Measurements from ENCODE around the gene SPPL2C.
"Not testable (repeated sequence)": the region's sequence is repeated elsewhere in the genome, so short reads cannot be mapped to it uniquely, and the experiment has no call there.

The SPPL2C gene

DNA sequence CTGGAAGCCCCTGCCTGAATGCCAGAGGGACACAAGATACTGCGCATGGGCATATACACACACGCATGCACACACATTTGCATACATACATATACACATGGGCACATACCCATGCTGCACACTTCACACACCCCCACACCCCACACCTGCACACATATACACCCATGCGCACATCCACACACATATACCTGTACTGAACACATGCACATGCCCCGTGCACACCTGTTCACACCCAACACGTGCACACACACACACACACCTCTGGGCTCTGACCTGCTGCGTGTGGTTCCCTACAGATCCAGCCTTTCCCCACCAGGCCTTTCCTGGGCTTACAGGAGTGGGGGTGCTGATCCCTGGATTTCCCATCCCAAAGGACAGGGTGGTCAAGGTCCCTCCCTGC, 6.3 kb downstream of the SPPL2C start:
- no peak for DNase-seq

DNA sequence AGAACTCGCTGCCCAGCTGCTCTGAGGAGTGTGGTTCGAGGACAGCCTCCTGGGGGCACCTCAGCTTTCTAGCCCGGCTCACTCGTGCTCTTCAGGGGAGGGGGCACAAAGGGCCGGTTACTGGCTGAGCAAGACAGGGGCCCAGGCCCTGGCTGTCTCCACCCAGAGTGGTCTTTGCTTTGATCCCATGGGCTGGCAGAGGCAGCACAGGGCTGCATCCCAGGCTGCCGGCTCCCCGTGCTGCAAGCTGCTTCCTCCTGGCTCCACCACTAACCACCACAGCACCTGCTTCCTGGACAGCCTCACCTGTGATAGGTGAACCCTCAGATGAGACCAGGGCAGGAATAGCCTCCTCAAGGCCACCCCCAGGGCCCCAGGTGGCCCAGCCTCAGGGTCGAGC, 6.8 kb downstream of the SPPL2C start:
- no peak for DNase-seq

DNA sequence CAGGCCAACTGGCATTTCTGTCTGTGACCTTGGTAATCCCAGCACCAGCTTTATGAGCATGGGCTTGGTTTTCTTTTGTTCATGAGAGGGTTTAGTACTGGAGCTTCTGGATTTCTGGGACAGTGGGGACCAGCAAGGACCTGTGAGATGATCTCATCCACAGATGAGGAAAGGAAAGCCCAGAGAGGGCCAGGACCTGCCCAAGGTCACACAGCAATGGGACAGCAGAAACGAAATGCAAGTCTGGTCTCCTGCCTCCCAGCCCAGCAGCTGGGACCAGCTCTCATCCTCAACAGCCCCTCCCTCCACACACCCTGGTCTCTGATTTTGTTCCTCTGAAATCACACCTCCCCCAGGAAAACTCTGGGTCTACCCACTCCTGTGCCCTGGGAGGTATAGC, 7.2 kb downstream of the SPPL2C start:
- no peak for DNase-seq

DNA sequence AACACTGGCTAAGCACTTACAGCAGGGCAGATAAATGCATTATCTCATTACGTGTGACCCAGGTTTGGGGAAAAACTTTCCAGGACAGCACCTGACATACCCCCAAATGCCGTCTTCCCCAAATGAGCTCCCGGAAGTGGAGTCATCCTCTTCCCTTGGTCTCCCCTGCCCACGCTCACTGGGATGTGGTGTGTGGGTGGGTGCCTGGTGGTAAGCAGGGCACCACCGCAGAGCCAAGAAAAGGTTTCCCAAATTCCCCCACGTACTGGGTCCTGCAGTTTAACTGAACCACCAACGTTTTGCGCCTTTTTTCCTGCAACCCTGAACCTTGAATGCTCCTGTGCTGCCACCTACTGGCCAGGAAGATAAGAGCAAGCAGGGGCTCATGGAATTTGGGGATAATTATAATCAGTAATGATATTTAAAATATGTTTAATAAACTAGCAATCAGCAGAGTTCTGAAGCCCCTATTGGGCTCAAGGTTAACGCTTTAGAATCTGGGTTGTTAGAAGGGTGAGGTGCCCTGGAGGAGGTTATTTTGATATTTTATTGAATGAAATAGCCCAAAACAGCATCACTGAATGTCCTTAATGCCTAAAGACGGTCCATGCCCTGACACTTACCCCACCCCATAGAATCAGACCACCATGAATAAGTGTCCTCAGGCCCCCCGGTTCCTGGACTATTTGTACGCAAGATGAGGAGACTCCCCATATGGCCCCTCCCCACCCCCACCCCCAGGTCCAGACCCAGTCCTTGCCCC, 8.0 kb downstream of the SPPL2C start:
- DNase-seq = peak in 3 of 5 experiments; percentile 38 to 45 (median 42)

DNA sequence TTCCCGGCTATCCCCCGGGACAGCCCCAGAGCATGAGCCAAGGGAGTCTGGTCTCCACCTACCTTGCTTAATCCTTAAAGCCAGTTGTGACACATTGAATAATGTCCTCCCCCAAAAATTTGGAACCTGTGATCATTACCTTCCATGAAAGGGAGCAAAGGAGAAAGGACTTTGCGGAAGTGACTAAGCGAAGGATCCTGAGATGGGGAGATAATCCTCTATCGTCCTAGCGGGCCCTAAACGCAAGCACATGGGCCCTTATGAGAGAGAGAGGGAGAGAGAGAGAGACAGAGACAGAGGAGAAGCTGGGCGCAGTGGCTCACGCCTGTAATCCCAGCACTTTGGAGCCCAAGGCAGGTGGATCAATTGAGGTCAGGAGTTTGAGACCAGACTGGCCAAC, 9.5 kb downstream of the SPPL2C start:
- DNase-seq = no peak

DNA sequence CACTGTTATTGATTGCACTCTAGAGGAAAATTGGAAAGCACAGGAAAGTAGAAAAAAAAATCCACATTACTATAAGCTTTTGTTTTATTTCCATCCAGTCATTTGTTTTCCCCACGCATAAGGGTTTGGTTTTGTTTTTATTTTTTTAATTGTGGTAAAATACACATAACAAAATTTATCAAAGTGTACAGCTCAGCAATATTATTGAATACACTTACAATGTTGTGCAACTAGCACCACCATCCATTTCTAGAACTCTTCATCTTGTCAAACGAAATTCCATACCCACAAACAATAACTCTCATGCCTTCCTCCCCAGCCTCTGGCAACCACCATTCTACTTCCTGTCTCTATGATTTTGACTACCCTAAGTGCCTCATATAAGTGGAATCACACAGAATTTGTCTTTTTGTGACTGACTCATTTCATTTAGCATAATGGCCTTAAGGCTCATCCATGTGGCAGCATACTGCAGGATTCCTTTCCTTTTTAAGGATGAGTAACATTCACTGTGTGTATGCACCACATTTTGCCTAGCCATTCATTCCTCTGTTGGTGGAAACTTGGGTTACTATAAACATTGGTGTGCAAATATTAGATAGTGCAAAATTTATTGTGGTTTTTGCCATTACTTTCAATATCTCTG, 11.1 kb downstream of the SPPL2C start:
- DNase-seq = no peak

DNA sequence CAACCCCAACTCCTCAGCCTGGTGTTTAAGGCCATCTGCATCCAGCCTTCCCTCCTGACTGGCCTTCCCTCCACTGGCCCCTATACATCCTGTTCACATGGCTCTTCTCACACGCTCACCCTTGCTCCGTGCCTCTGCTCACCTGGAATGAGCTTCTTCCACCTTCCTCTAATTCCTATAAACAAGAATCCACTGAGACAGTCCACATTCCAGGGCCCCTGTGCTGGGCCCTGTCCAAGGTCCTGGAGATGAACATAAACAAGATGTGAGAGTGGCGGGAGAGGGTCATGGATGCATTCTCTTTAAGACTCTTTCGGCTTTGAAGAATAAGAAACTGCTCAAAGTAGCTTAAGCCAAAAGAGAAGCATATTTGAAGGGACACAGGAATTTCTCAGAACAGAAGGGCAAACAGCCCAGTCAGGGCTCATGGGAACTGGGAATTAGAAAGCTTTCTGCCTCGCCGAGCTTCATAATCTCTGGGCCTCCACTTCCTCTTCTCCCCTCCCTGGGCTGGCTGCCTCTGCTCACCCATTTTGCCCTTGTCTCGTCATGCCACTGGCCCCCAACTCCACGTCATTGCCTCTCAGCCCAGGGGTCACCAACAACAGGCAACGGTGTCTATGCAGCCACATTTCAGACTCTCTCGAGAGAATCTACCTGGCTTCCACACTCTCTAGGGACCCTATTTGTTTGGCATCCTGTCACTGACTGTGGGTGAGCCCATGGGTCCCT, 13.5 kb downstream of the SPPL2C start:
- no peak for DNase-seq

DNA sequence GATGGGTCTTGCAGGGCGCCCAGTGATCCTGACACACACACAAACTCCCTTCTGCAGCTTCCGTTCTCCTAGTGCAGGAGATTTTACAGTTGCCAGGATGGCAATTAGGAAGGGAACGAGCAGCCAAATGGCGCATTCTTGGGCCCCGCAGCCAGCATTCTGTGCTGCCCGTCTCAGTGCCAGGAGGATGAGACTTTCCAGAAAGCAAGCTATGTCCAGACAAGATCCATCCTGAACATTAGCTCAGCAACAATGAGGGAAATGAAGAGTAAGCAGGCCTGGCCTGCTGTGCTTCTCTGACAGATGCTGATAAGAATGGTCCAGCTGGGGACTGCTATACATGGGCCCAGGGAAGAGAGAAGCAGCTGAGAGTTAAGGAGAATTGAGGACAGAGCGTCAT, 16.5 kb downstream of the SPPL2C start:
- DNase-seq = no peak

DNA sequence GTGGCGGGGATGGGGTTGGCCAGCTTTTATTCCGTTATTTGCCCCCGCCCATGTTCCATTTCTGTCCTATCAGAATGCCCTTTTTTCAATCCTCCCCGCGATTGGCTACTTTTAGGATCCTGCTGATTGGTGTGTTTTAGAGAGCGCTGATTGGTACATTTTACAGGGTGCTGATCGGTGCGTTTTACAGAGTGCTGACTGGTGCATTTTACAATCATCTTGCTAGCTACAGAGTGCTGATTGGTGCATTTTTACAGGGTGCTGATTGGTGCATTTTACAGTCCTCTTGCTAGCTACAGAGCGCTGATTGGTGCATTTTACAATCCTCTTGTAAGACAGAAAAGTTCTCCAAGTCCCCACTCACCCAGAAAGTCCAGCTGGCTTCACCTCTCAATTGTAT, 17.4 kb downstream of the SPPL2C start:
- DNase-seq = not testable (repeated sequence)

DNA sequence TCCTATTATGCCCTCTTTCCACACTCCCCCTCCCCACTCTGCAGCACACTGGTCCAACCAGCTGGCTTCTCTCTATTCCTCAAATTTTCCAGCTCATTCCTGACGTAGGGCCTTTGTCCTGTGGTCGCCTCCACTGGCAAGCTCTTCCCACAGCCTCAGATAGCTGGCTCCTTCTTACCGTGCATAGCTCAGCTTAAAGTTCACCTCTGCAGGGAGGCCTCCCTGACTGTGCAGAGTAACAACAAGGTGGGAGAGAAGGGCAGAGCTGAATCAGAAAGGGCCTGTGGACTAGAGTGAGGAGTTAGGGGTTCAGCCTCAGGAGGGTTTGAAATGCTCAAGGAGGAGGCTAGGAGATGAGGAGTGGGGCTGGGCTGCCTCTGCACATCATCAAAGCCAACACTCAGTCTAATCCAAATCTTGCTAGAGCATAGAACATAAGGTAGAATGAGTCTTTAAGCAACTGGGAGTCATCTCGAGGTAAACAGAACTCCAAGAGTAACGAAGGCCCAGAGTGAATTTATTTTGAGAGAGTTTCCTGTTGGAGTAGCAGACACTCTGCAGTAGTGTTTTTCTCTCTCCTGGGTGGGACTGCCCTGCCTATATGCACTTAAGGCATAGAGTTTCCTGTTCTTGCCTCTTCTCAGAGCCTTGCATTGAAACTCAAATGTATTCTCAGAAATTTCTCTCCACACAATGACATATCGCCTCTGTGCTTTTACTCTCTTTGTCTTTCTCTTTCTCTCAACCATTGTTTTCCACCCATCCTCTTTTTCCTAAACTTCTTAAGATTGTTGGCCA, 19.4 kb downstream of the SPPL2C start:
- no peak for DNase-seq

DNA sequence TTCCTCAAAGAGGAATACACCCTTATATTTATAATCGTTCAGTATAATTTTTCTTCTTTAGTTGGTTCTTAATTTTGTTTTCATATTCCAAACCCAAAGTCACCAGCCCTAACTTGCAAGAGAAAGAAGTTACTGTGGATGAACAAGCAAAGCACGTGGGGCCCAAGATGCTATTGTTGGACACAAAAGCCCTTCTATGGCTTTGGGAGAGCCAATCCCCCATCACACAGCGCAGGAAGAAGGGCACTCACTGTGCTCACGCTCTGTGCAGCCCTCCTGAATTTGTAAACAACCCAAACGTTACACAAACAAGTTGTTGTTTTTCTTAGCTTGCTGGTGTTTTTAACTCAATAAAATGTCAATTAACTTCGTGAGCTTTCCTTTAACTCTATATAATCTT, 22.5 kb downstream of the SPPL2C start:
- DNase-seq = no peak

DNA sequence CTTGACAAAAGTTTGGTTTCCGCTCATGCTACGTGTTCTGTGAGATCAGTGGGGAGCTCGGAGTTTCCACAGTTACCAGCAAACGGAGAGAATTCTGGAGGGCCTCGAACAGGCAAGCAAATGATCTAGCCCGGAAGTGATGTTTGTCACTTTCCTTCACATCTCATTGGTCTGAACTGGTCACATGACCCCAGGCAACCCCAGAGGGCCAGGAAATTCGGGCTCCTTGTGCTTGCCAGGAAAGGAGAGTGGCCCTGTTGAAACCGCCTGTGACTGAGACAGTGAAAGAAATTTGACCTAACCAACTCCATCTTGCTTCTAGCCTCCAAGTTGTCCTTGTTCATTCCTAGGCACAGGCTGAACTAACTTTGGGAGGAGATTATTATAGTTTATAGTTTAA, 23.0 kb downstream of the SPPL2C start:
- no peak for DNase-seq

DNA sequence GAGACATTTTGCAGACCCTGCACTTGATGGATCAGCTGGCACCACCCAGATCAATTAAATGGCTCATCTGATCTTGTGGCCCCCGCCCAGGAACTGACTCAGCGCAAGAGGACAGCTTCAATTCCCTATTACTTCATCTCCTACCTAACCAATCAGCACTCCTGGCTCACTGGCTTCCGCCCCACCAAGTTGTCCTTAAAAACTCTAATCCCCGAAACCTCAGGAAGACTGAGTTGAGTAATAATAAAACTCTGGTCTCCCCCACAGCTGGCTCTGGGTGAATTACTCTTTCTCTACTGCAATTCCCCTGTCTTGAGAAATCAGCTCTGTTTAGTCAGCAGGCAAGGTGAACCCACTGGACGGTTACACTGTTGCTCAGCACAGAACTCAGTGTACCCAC, 23.6 kb downstream of the SPPL2C start:
- no peak for DNase-seq

DNA sequence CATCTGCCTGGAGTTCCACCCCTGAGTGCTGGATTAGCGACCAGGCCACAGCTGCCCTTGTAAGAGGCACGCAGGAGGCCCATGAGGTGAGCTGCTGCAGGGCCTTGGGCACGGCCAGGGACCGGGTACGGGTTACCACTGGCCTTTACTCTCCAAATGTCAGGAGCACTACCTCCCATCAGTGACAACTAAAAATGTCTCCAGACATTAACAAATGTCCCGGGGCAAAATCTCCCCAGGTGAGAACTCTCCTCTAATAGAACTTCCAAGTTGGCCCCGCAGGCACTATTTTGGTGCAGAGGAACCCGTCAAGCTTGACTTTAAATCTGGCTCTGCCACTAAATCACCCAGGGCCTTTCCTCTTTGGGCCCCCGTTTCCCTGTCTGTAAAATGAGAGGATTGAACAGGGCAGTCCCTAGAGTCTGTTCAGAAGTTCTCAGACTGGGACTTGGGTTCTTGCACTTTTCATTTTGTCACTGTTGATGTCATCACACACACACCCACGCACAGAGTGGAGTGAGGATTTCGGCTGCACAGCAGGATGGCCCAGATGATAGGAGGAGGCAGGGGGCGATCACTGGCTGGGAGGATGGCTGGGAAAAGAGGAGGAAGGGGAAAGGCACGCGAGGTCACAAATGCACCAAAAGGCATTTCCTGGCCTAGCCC, 25.1 kb downstream of the SPPL2C start:
- DNase-seq = no peak

DNA sequence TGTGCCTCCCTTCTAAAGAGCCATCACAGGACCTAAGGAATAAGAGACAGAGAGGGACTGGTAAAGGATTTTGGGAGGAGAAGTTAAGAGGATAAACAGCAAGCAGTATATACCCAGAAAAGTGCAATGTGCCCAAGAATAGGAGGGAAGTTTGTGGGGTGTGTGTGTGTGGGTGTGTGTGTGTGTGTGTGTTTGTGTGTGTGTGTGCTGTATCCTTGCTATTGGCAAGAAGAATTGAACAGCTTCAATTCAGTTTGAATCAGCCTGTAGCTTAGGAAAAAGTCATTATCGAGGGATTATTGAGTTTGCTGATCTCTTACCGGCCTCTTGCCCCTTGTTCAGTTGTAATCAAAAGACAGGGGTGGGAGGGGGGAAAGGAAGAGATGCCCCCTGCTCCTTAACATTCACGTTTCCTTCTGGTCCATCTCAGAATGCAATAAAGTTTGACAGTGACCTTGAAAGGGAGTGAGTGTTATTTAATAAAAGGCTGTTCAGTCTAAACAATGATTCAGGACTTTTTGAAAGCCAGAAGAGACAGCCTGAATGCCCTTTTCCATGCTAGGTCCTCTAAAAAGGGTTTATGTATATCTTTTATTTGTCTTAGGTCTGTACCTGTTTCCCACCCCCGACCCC, 25.8 kb downstream of the SPPL2C start:
- DNase-seq = no peak

DNA sequence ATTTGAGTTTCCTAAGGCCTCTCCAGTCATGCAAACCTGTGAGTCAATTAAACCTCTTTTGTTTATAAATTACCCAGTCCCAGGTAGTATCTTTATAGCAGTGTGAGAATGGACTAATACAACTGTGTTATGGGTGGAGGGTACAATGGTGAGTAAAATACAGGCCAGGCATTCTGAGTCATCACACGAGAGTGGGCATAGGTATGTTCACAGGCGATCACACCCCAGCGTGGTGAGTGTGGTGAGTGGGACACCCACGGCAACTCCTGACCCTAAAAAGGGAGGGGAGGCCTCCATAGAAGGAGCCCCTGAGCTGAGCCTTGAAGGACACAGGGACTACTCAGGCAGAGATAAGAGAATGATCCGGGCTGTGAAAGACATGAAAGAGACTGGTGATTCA, 27.0 kb downstream of the SPPL2C start:
- no peak for DNase-seq

DNA sequence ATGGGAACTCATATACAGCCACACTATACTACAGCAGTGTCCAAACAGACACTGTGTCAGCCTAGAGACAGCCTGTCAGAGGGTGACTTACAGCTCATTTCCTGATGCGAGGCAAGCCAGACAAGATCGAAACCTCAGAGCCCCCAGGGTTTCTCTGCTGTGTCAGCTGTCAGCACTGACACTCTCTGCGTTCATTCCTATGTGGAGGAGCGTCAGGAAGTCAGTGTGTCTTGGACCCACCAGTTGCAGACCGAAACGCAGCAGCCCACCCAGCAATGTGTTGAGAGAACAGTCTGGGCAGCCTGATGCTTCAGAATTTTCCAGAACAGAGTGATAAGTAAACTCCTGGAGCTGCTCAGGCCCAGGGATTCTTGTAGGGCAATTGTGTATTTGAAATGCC, 29.0 kb downstream of the SPPL2C start:
- peak in 2 of 5 experiments; percentile 18 to 73 for DNase-seq

DNA sequence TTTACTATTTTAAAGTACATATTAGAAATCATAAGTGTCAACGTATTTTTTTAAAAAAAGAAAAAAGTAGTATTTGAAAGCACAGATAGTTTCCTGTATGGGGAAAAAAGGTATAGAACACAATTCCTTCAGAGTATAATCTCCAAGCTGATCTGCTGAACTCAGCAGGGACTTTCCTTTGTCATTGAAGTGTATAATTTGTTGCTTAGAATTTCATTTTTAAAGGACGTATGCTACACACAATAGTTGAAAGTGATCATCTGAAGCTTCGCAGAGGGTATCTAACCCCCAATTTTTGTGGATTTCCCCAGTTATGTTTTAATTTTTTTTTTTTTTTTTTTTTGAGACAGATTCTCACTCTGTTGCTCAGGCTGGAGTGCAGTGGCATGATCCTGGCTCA, 29.5 kb downstream of the SPPL2C start:
- DNase-seq = peak in 1 of 5 experiments; percentile 27

DNA sequence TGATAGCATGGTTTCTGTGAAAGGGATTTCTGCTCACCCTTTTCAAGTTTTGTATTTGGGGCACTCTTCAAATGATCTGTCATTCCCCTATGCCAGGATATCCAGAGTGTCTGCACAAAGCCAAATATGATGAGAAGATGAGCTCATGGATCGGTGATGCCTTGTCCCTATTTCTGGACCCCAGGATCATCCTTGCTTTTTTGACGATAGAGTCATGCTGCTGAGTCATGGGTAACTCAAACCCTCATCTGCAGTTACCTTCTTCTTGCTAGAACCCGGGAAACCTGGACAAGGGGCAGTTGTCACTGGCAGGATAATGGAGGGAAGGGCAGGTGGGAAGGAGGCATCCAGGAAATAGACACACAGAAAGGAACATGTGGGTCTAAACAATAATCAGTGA, 31.9 kb downstream of the SPPL2C start:
- DNase-seq = no peak

DNA sequence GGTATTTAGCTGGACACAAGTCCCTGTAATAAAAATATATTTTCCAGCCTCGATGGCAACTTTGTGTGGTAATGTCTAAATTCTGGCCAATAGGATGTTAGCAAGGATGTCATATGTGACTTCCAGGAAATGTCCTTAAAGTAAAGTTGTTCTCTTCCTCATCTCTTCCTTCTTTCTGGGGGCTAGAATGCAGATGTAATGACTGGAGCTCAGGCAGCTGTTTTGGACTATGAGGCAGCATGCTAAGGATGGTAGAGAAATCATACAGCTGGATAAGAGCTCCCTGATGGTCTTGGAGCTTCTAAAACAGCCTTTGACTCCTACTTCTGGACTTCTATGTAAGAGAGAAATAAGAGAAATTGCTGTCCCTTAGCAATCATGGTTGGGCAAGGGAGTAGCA, 32.8 kb downstream of the SPPL2C start:
- no peak for DNase-seq

DNA sequence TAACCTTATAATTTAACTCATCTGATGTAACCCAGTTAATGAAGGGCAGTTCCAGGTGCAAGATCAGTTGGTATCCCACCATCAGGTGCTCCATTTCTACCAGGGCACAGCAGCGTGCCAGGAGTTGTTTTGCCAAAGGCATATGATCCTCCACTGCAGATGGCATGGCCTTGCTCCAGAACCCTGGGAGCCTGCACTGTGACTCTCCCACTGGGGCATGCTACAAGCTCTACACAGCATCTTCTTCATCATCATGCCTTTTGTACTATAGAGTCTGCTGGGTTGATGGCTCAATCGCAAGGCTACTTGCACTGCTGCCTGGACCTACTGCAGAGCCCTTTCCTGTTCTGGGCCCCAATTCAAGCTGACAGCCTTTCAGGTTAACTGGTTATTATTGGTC, 38.4 kb downstream of the SPPL2C start:
- DNase-seq = no peak

DNA sequence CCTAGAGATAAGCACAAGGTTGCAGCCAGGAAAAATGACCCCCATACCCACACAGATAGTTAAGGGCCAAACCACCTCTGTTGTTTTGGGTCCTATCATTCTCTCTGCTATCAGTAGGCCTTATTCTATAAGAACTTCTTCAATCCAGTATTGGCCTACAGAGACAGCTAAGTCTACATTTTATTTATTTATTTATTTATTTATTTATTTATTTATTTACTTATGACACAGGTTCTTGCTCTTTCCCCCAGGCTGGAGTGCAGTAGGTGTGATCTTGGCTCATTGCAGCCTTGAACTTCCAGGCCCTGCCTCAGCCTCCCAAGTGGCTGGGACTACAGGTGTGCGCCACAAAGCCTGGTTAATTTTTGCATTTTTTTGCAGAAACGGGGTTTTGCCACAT, 42.2 kb downstream of the SPPL2C start:
- DNase-seq = no peak

Data from T-helper 2 cell (primary cell).